Loucy (cell line): ENCODE data around the gene CYP19A1.

Experiments used
- H2AFZ ChIP-seq: fragments of 200-600 bp; sonication (generic); 2 replicates; pipeline ENCODE4 v1.6.0; 2016; ENCODE audit warnings: antibody characterized with exemption, mild to moderate bottlenecking, low read length, moderate library complexity
- H3F3A ChIP-seq: fragments of 200-600 bp; 2 replicates; pipeline ENCODE4 v1.6.0; 2016; ENCODE audit warnings: antibody characterized with exemption, low read depth, mild to moderate bottlenecking
- H3K27me3 ChIP-seq: fragments of 200-600 bp; sonication (generic); 2 replicates; pipeline ENCODE4 v1.6.1; 2014; ENCODE audit warnings: low read length, mild to moderate bottlenecking; ENCODE audit not compliant: insufficient read depth, poor library complexity, severe bottlenecking
- H3K36me3 ChIP-seq: fragments of 200-600 bp; sonication (generic); 2 replicates; pipeline ENCODE4 v1.6.1; 2016; ENCODE audit warnings: low read length; ENCODE audit not compliant: insufficient read depth
- H3K4me1 ChIP-seq: fragments of 200-600 bp; sonication (generic); 2 replicates; pipeline ENCODE4 v1.5.1; 2014; ENCODE audit warnings: low read length, mild to moderate bottlenecking; ENCODE audit not compliant: insufficient read depth, poor library complexity, severe bottlenecking
- H3K4me2 ChIP-seq: fragments of 200-600 bp; sonication (generic); 2 replicates; pipeline ENCODE4 v1.6.0; 2014; ENCODE audit warnings: antibody characterized with exemption, low read length, low read depth, mild to moderate bottlenecking; ENCODE audit not compliant: poor library complexity, severe bottlenecking
- H3K4me3 ChIP-seq: fragments of 200-600 bp; sonication (generic); 2 replicates; pipeline ENCODE4 v1.5.1; 2014; ENCODE audit warnings: low read length, mild to moderate bottlenecking, mixed read lengths; ENCODE audit not compliant: poor library complexity, severe bottlenecking
- H3K79me2 ChIP-seq: fragments of 200-600 bp; sonication (generic); 2 replicates; pipeline ENCODE4 v1.6.1; 2014; ENCODE audit warnings: low read length; ENCODE audit not compliant: insufficient read depth
- H3K9ac ChIP-seq: fragments of 200-600 bp; sonication (generic); 2 replicates; pipeline ENCODE4 v1.6.0; 2014; ENCODE audit warnings: mild to moderate bottlenecking, low read depth, low read length, moderate library complexity; ENCODE audit not compliant: poor library complexity, severe bottlenecking
- H3K9me2 ChIP-seq: fragments of 200-600 bp; sonication (generic); replicated peaks from 2 replicates; pipeline ENCODE4 v1.6.1; 2016; ENCODE audit warnings: low read depth, low read length, mixed read lengths
- H3K9me3 ChIP-seq: fragments of 200-600 bp; sonication (generic); 2 replicates; pipeline ENCODE4 v1.6.1; 2014; ENCODE audit warnings: mild to moderate bottlenecking, antibody characterized with exemption, low read length, low read depth; ENCODE audit not compliant: insufficient read depth
- H4K20me1 ChIP-seq: fragments of 200-600 bp; sonication (generic); 2 replicates; pipeline ENCODE4 v1.6.0; 2014; ENCODE audit warnings: antibody characterized with exemption, low read length, mild to moderate bottlenecking; ENCODE audit not compliant: insufficient read depth, poor library complexity, severe bottlenecking
- CTCF ChIP-seq: fragments of 200-600 bp; sonication (generic); conservative IDR thresholded peaks from 2 replicates; pipeline ENCODE4 v1.5.1; 2014; ENCODE audit warnings: mild to moderate bottlenecking, antibody characterized with exemption, low read length
- EZH2phosphoT487 ChIP-seq: fragments of 200-600 bp; IDR thresholded peaks from 2 replicates; pipeline ENCODE4 v1.6.1; 2018; ENCODE audit warnings: antibody characterized with exemption, mild to moderate bottlenecking, moderate library complexity, borderline replicate concordance

Gene CYP19A1

GRCh38 chr15:51366071-51366470, 27.7 kb upstream of the CYP19A1 start:
- Histone ChIP-seq H3K4me1 (no peaks in the 10 kb centered on the region), H3K9me3 (no peaks in the 10 kb centered on the region), H3K79me2 (no peaks in the 10 kb centered on the region), H3K4me2 (no peak overlapping the region), H3K9ac (no peak overlapping the region), H3K36me3 (no peaks in the 10 kb centered on the region), H3K9me2 (no peaks in the 10 kb centered on the region), H3K4me3 (no peak overlapping the region), H3F3A (no peaks in the 10 kb centered on the region), H4K20me1 (no peaks in the 10 kb centered on the region), H2AFZ (no peak overlapping the region), H3K27me3 (no peaks in the 10 kb centered on the region)
- no peak for TF ChIP-seq CTCF
- TF ChIP-seq EZH2phosphoT487, result no peak

- H3K9ac ChIP-seq, result no peak overlapping the region
- no peaks in the 10 kb centered on the region for H3K4me1 ChIP-seq
- H3K36me3 ChIP-seq, result no peaks in the 10 kb centered on the region
- H3K79me2 ChIP-seq, result no peaks in the 10 kb centered on the region
- no peaks in the 10 kb centered on the region for H3K9me3 ChIP-seq
- no peaks in the 10 kb centered on the region for H3F3A ChIP-seq
- no peak overlapping the region for H3K4me2 ChIP-seq
- no peaks in the 10 kb centered on the region for H4K20me1 ChIP-seq
- H2AFZ ChIP-seq, result no peak overlapping the region
- no peak overlapping the region for H3K4me3 ChIP-seq
- H3K9me2 ChIP-seq, result no peaks in the 10 kb centered on the region
- TF ChIP-seq CTCF (no peak), EZH2phosphoT487 (no peak)
- H3K27me3 ChIP-seq, result no peaks in the 10 kb centered on the region
These were observed 27.0 kb upstream of the CYP19A1 start for GRCh38 chr15:51365417-51365816.

DNA sequence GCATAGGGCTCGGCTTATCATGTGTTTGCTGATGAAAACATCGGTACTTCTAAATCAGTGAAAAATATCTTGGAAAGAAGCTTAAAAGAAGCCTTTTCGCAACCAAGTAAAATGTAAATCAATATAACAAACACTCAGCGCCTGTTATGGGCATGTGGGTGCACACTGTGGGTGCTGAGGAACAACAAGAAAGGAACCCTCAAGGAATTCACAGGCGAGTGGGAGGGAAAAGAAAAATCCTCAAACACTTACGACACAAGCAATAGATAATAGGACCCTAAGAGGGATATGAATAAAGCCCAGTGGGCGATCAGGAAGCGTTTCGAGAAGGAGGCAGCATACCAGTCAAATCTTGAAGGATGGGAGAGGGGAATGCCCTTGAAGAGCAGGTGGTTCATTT, 25.0 kb upstream of the CYP19A1 start:
- Histone ChIP-seq H3K9me3 (no peaks in the 10 kb centered on the region), H3K4me3 (no peak overlapping the region), H3K27me3 (no peaks in the 10 kb centered on the region), H3K79me2 (no peaks in the 10 kb centered on the region), H3K4me1 (no peaks in the 10 kb centered on the region), H3K9ac (no peak overlapping the region), H3F3A (no peaks in the 10 kb centered on the region), H3K4me2 (no peak overlapping the region), H3K36me3 (no peaks in the 10 kb centered on the region), H2AFZ (no peak overlapping the region), H3K9me2 (no peaks in the 10 kb centered on the region), H4K20me1 (no peaks in the 10 kb centered on the region)
- TF ChIP-seq EZH2phosphoT487, result no peak
- TF ChIP-seq CTCF, result no peak
